ENCODE results near the gene CLDN11. TPM values are rescaled to one million over a fixed set of nuclear protein-coding genes. Genes with fewer than 3 reads are reported as not detected.

Gene CLDN11
- total RNA-seq, 1 experiment from 2014 or later: 0.22 TPM

- Histone ChIP-seq H4K20me1 (ENCODE audit: insufficient read depth) (no peaks in the 10 kb centered on the region), H3K4me3 (replicated peaks in 1 of 2; ENCODE audit: low read depth in 1 of 2, low read length in 2 of 2) (no peak overlapping the region), H3K4me1 (ENCODE audit: control insufficient read depth in 1 of 2, insufficient read depth in 2 of 2, low read length in 2 of 2) (no peaks in the 10 kb centered on the region), H3K36me3 (ENCODE audit: control insufficient read depth in 1 of 2, insufficient read depth in 2 of 2, low read length in 2 of 2) (no peaks in the 10 kb centered on the region), H3K27me3 (ENCODE audit: insufficient read depth, low read length) (no peaks in the 10 kb centered on the region), H3K9me2 (ENCODE audit: insufficient read depth) (no peaks in the 10 kb centered on the region), H2AFZ (ENCODE audit: low read depth, low read length, poor library complexity, severe bottlenecking) (no peak overlapping the region), H3K4me2 (ENCODE audit: low read length) (no peak overlapping the region), H3K9ac (ENCODE audit: low read length) (no peak overlapping the region), H3K79me2 (ENCODE audit: insufficient read depth, low read length) (no peaks in the 10 kb centered on the region), H3K27ac (ENCODE audit: low read depth, low read length) (no peak overlapping the region), H3K9me3 (ENCODE audit: control insufficient read depth in 1 of 2, insufficient read depth in 1 of 2, low read depth in 1 of 2, low read length in 2 of 2) (no peaks in the 10 kb centered on the region)
- DNase-seq (ENCODE audit: low read depth, low spot score) (no peak), ATAC-seq (no peak)
- ChIA-PET POLR2A (no interaction called here), RAD21 (ENCODE audit: low non-redundant PET in 1 of 2, low total read pairs in 2 of 2, uncharacterized antibody in 2 of 2, unreplicated experiment in 2 of 2) (no interaction called here), CTCF (no interaction called here)
- intact Hi-C loops (cut with micrococcal nuclease): no loop called here
- BruUV-seq (replicated peaks): no TSS peak
- no peak for TF ChIP-seq EGR1 (IDR thresholded peaks at IDR 0.05; ENCODE audit: low read depth)
- no peak for TF ChIP-seq POLR2A (IDR thresholded peaks at IDR 0.05; ENCODE audit: borderline replicate concordance, extremely low read depth, insufficient read depth, insufficient read length)
- no peak for TF ChIP-seq EZH2 (IDR thresholded peaks at IDR 0.05)
- TF ChIP-seq FOSL1 (IDR thresholded peaks at IDR 0.05; ENCODE audit: low read depth): no peak
- TF ChIP-seq SRF (IDR thresholded peaks at IDR 0.05; ENCODE audit: low read depth): no peak
- TF ChIP-seq, protein P1, sequence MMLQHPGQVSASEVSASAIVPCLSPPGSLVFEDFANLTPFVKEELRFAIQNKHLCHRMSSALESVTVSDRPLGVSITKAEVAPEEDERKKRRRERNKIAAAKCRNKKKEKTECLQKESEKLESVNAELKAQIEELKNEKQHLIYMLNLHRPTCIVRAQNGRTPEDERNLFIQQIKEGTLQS (IDR thresholded peaks at IDR 0.05): no peak
- no peak for TF ChIP-seq POLR2AphosphoS5 (IDR thresholded peaks at IDR 0.05; ENCODE audit: low read depth, low read length)
- no peak for TF ChIP-seq RAD21 (IDR thresholded peaks at IDR 0.05; ENCODE audit: low read depth)
- no peak for TF ChIP-seq REST (IDR thresholded peaks at IDR 0.05; ENCODE audit: low read depth)
- TF ChIP-seq ZFX (IDR thresholded peaks at IDR 0.05): no peak
- TF ChIP-seq CEBPB (IDR thresholded peaks at IDR 0.05; ENCODE audit: low read depth): no peak
- no peak for TF ChIP-seq YY1 (IDR thresholded peaks at IDR 0.05; ENCODE audit: extremely low read depth, insufficient replicate concordance, low read depth, low read length)
Measured at GRCh38 chr3:170471149-170471548, 52.5 kb downstream of the CLDN11 start.

All from HCT116 (cell line).